CD4-positive, alpha-beta T cell treated with Interleukin-4 for 4 hours (primary cell): ENCODE results near the gene C12orf50.
"Not testable (repeated sequence)": the region's sequence is repeated elsewhere in the genome, so short reads cannot be mapped to it uniquely, and the experiment has no call there.

ENCODE experiments used
- DNase-seq: peaks from one replicate; pipeline ENCODE4 v3.0.0-alpha.2; 2020

Gene C12orf50

DNA sequence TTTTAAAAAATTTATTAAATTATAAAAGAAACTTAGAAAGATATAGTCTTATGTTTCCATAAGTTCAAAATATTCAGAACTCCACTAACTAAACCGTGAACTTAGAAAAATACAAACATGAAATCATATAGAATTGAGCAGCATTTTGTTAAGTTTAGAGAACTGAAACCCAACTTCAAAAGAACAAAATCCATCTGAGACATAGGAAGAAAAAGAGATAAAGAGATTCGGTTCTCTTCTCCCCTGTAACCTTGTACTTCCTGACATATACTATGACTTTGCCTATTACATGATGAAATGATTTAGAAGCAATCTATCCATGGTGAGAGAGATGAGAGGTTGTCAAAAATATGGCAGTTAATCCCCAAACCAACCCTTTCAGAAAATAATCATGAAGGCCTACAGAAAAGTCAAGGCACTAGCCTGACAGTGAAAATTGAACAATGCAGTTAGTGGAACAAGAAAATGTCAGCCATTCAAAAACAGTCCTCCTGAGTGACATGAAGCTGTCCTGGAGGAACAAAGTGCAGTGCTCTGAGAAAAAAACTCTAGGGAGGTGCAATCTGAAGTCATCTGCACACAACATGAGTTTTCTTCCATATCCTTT, 44.0 kb downstream of the C12orf50 start:
- no peak for DNase-seq

DNA sequence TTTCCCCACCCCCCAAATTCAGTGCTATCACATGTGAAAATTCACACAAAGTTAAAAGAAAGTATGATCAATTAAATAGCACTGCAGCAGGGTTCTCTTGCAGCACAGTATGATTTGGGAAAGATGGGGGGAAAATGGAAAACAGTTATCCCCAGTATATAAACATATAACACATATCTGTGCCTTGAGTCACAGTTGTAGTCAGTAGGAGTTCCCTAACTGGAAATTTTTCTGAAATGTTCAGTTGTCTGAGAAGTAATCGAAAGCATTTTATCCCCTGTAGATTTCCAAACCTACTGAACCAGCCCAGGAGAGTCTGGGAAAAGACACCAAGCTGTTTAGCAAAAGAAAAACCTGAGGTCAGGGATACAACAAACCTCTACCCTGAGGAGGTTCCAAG, 47.0 kb downstream of the C12orf50 start:
- no peak for DNase-seq

DNA sequence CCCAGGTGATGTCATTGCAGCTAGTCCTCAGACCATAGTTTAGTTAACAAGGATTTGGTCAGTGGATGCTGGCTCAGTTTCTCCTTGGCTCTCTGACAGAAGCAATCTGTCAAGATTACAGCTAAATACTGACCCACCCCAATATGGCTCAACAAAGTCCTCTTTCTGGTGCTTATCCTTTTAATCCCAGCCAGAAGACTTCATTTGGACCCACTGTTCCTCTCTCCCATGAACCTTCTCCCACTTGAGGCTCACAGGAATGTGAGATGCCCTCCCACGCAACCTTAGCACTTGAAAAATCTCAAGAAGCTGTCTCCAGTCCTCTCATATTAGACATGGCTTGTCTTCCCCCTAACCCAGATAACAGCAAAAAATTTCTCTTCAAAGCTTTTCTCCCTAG, 47.7 kb downstream of the C12orf50 start:
- DNase-seq: no peak

DNA sequence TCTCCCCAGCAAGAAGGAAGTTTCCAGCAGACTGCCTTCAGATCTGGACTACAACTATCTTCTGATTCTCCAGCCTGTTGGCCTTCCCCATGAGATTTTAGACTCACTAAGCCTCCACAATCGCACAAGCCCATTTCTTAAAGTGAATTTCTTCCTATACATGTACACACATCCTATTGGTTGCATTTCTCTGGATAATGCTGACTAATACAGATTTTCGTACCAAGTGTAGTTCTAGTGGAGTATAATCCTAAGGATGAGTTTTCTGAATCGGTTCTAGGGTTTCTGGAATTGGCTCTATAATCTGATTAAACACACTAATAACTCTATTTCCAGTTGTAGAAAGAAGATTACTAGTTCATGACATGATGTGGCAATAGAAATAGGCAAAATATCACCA, 53.3 kb downstream of the C12orf50 start:
- no peak for DNase-seq

DNA sequence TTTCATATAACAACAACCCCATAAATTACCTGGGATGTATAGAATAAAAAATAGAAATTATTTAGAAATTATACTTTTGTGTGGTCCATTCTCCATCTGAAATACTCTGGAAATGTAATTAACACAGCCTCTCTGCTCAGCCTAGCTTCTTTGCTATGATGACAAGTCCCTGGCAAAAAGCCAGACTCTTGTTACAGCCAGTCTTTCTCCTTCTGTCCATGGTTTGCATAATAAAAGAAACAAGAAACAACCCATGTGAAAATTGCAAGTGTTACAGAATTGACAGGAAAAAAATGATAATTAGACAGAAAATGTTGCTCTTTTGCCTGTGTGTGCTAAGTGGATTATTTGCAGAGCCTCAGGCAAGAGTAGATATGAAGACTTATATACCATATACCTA, 61.3 kb downstream of the C12orf50 start:
- no peak for DNase-seq

DNA sequence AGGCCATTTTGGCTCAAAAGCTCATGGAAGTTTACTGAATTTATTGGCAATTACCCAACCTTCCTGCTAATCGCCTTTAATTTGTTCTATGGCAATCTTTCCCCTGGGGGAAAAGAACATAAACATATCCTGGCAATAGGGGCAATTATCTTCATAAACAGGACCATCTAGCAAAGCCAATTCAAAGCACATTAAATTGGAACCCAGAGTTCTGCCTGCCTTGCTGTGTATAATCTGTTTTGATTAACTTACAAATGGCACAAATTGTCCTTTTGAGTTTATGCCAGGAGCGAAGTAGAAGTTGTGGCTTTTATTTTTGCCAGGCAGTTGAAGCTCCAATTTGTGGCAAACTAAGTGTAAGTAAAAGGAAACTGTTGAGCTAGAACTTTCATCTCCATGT, 68.6 kb downstream of the C12orf50 start:
- DNase-seq: no peak

DNA sequence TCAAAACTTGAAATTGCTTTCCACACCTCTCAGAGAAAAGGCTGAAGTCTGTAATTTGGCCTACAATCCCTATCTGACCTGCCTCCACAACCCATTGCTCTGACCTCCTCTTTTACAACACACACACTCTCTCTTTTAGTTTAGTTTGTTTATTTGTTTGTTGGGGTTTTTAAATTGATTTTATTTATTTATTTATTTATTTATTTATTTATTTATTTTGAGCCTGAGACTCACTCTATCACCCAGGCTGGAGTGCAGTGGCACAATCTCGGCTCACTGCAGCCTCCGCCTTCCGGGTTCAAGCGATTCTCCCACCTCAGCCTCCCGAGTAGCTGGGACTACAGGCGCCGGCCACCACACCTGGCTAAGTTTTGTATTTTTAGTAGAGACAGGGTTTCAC, 75.2 kb downstream of the C12orf50 start:
- not testable (repeated sequence) for DNase-seq

DNA sequence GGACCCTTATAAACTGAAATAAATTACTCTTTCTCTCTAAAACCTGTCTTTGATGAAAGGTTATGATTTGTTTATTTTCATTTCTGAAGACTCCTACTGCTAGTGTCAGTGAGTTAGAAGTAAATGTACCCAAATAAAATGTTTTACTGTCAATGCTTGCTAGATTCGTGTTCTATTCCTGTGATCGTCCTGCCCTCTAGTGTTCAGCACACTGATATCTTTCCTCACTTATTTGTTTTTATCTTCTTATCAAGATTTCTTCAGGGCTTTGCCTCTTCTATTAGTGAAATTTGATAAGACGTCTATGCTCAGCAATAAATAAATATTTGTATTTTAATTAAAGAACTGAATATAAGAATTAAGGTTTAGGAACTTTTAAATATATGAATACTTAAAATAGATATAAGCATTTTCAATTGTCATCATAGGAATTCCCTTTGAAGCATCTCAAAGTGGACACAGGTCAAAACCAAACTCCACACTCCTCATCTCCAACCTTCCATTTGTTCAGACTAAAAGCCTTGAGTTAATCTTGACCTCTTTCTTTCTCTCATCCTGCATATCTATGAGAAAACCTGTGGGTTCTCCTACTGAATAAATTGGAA, 75.8 kb downstream of the C12orf50 start:
- no peak for DNase-seq

DNA sequence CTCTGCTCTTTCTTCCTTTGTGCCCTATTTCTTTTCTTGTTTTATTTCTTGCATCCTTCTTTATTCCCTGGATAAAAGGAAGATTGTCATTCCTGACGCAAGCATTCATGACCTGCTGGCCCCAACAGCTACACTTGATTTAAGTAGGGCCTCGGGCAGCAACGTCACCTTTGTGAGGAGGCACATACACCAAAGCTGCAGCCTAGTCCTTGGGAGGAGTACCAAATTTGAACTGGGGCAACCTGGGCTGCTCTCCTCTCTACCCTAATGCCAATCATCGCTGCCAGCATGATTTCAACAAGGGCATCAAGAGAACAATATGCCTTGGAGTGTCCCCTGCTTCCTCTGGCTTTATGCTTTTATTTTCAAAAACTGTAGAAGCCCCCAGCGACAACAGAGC, 76.4 kb downstream of the C12orf50 start:
- no peak for DNase-seq

DNA sequence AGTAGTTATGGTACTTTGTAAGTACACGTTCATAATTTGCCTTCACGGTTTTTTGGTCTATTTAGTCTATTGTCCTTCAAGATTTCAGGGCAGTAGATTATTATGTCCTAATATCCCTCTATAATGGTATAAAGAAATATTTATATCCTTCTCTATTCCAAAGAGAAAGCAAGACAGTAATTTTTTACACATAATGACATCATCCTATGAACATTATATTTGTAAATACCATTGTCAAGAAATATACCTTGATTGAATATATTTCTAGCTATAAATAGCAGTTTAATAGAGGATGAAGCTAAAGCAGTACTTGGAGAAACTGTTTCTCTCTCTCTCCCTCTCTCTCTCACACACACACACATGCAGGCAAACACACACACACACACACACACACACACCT, 77.0 kb downstream of the C12orf50 start:
- no peak for DNase-seq

DNA sequence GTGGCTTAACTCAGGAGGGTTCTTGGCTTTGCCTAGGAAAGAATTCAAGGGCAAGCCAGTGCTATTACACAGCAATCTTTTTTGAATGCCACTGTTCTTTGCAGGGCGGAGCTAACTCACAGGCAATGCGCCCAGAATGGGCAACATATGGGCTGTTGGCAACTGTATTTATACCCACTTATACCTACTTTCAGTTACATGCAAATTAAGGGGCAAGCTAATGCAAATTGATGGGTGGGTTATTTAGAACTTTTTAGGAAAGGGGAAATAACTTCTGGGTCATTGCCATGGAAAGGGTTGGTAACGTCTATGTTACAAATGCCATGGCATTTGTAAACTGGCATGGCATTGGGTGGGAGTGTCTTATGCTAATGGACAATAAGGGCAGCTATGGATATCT, 85.4 kb downstream of the C12orf50 start:
- no peak for DNase-seq

DNA sequence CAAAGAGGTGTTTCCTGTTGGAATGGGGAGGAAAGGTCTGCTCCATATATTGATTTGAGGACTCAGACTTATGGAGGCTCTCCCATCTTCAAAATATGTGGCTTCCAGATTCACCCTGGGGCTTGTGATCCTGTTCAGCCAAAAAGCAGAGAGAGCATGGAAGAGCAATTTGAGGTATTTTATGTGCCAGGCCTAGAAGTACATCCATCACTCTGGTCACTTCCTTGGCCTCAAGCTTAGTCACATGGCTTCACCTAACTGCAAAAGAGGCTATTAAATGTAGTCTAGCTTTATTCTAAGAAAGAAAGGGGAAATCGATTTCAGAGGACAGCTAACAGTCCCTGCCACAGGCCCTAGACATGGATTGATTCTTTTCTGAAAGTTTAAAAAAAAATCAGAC, 86.2 kb downstream of the C12orf50 start:
- no peak for DNase-seq

DNA sequence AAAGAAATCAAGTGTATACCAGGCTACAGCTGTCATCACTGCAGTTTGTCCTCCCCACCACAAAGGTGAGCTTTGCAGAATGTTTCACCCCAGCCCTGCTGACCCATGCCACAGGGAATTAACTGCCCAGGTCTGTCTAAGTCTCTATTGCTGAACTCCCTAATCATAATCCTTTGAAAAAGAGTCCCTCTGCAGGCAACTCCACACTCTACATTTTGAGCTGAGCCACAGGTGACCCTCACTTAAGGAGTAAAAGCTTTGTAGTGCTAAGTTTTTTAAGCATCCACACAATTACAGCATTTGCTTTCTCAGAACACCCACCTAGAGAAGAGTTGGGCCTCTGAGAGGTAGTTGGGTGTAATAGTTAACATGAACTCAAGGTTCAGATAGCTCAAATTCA, 90.0 kb downstream of the C12orf50 start:
- DNase-seq: no peak

DNA sequence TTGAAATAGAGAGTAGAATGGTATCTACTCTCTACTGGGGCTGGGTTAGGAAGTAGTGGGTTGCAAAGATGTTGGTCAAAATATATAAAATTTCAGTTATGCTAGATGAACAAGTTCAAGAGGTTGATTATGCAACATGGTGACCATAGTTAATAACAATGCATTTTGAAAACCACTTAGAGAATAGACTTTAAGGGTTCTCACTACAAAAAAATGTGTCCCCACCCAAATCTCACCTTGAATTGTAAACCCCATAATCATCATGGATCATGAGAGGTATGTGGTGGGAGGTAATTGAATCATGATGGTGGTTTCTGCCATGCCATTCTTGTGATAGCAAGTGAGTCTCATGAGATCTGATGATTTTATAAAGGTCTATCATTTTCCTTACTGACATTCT, 94.0 kb downstream of the C12orf50 start:
- DNase-seq: no peak

DNA sequence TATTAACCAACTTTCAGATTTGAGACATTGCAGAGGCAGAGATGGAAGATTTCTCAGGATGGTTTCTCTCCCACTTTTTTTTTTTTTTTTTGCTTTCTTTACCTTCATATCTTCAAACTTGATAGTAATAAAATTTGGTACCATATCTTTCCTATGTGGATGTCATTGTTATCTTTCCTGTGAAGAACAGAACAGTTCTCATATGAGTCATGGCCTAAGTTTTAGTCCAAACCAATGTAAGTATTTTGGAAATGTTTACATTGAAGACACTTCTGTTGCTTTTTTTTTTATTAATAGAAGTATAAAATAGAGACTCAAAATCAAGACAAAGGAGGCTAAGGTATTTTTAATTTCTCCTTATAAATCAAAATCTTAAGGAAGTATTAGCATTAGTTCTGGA, 95.2 kb downstream of the C12orf50 start:
- DNase-seq: no peak

DNA sequence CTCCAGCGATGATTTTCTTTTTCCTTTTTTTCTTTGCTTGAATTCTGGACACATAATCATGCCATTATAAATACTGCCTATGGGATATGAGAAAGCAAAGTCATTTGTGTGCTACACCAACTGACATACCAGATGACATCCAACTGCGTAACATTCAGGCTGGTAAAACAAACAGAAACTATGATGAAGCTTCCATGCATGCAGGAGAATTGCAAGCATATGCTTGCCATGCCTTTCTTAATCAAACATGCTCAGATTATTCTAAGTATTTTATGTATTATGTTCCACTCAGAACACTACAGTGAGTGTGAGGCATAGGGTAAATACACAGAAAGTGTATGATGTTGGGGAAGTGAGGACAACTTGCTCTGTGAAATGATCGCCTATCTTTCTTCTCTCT, 97.4 kb downstream of the C12orf50 start:
- no peak for DNase-seq

DNA sequence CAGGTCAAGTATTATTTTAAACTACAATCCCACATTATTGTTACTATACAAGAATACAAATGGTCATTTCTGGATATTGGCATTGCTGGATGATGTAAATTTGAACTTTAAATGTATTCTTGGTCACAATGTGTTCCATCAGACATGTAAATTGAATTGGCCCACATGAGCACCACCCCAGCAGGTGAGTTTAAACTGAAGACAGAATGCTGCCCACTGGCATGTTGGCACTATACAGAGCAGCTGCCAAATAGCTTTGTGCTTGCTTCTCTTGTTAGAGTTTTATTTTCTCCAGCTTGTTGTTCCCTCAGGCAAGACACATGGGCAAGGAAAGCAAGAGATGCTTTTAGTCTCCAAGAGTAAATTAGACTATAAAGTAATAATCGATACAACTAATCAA, 98.6 kb downstream of the C12orf50 start:
- DNase-seq: no peak
